SK-N-DZ (cell line): Measurements from ENCODE around the gene LRRTM4.
"Not testable (repeated sequence)": the region's sequence is repeated elsewhere in the genome, so short reads cannot be mapped to it uniquely, and the experiment has no call there.

ENCODE experiments used
- DNase-seq: peaks from one replicate; pipeline ENCODE4 v3.0.0-alpha.2; 2015; ENCODE audit warnings: low spot score

The LRRTM4 gene

GRCh38 chr2:76870011-76870410, 652.2 kb downstream of the LRRTM4 start:
- no peak for DNase-seq

DNA sequence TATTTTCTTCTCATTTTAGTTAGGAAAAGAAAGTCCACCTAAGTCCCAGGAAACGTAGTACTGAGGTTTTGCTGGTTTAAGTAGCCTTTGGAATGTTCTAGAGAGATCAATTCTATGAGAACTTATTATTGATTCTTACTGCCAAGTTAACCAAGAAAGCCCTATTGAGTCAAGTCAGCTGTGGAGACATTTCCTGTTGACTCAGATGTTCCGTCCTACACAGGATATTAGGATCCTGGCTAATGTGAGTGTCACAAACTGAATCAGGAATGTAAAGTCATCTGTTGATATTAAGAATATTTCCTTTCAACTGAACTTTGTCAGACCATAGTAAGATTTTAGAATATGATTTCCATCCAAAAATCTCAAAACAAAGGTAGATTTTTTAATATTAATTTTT, 654.3 kb downstream of the LRRTM4 start:
- no peak for DNase-seq

DNA sequence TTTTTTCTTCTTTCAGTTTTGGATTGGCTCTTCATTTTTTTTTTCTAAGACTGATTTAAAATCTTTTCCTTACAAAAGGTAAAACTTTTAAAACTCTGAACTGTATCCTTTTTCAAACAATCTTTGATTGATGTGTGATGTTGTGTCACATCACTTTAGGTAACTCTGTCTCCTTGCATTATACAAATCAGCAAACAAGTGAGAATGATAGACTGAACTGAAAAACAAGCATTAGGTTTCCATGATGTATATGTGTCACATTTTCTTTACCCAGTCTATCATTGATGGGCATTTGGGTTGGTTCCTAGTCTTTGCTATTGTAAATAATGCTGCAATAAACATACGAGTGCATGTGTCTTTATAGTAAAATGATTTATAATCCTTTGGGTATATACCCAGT, 655.7 kb downstream of the LRRTM4 start:
- DNase-seq = no peak

DNA sequence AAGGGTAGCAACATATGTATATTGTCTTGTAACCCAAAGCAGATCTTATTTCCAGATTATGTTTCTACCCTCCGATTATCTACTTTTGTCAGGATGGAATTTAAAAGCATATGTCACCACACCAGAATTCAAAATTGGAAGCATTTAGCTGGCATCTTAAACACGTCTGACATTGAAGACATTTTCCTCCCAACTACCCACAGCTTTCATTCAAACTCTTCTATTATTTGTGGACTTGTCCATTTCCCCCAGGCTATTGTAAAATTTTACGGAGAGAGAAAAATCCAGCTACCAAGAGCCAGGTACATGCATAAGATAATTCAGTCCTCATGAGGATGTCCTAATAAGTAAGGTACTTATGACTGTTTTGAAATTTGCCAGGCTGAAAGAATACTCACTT, 659.3 kb downstream of the LRRTM4 start:
- DNase-seq = no peak

GRCh38 chr2:76861708-76862107, 660.5 kb downstream of the LRRTM4 start:
- no peak for DNase-seq

GRCh38 chr2:76851000-76851399, 671.2 kb downstream of the LRRTM4 start:
- no peak for DNase-seq

- DNase-seq = no peak
These were observed 673.1 kb downstream of the LRRTM4 start for GRCh38 chr2:76849086-76849485.

DNA sequence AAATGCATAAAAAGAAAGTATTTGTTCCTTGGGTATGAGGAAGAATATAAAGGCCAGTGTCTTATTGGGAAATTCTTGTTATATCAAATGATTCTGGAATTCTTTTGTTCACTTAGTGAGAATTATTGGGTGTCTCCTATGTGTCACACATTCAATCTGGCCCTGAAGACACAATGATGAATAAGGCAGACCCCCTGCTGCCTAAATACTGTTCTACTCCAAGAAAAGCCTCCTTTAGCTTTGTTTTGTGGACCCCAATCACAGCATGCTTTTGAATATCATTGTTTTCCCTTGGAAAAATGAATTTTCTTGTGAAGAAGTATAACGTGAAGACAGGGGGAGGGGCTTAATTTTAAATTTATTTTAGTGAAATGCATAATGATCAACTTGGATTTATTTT, 682.4 kb downstream of the LRRTM4 start:
- DNase-seq = no peak

DNA sequence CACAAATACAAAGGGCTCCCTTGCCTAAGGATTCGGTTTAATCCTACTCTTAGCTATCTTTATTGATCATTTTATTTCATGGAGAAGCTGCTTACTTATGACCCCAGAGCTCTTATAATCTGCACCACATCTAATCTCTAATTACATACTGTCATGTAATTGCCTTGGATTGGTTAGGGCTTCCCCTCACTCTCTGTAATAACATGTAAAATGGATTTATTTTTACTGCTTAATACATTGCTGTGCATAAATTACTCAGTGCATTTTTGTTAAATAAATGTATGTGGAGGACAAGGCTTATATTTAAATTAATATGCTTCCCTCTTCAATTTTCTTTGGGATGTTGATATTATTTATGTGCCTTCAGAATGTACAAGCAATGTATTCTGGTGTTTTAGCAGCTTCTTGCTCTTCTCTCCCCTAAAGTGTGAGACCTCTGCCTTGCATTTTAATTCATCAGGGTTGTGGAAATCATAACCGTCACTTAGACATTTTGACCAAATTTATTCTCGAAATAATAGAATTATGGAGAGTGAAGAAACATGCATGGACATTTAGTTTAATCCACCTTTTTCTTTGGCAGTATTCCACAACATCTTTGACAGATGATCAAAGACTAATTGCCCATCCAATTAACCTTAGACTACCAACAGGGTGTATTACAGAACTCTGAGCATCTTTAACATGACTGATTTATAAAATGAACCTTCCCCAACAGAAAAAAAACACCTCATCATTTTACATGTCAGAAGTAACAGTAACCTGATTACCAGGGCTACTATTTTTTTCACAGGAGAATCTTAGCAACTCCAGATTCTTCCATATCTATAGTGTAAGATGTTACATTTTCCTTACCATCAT, 692.6 kb downstream of the LRRTM4 start:
- no peak for DNase-seq

GRCh38 chr2:76826691-76827090, 695.5 kb downstream of the LRRTM4 start:
- DNase-seq = no peak

GRCh38 chr2:76825140-76825970, 696.8 kb downstream of the LRRTM4 start:
- no peak for DNase-seq

DNA sequence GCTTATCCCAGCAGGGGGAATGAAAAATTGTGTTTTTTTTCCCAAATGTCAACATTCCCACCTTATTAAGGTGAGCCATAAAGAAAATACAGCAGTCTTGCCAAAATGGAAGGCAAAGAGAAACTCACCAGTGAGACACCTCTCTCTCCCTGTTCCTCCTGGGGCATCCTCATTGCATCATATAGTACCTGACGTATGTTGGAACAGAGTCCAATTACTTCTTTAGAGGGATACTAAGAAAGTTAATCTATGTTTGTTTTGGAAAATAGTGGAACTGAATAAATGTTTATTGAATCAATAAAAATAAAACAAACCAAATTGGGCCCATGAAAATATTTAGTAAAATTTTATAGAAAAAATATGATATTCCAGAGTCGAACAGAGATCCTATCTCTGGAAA, 700.4 kb downstream of the LRRTM4 start:
- DNase-seq = no peak

- DNase-seq = no peak
These were observed 709.1 kb downstream of the LRRTM4 start for GRCh38 chr2:76813084-76813483.

- DNase-seq = peak; percentile 18
These were observed 710.0 kb downstream of the LRRTM4 start for GRCh38 chr2:76812156-76812555.

GRCh38 chr2:76809136-76809535, 713.0 kb downstream of the LRRTM4 start:
- peak; percentile 53 for DNase-seq

DNA sequence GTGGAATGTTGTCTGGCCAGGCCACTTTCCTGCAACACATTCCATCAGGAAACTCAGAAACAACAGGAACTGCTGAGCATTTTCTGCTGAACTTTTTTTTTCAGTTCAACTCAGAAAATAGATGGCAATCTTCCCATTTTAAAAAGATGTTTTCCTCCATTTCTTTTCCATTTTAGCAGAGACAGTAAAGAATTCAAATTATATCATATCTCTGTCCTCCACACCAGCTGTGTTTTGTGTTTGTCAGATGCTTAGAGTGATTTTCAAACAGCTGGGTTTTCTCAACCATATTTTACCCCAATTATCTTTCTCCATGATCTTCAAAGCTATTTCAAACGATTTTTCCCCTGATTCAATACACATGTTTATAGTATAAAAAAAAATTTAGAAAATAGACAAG, 713.4 kb downstream of the LRRTM4 start:
- peak; percentile 77 for DNase-seq

GRCh38 chr2:76793647-76794334, 728.4 kb downstream of the LRRTM4 start:
- DNase-seq = peak; percentile 78

GRCh38 chr2:76781313-76781712, 740.9 kb downstream of the LRRTM4 start:
- not testable (repeated sequence) for DNase-seq

GRCh38 chr2:76763276-76763675, 758.9 kb downstream of the LRRTM4 start:
- DNase-seq = no peak

GRCh38 chr2:76760367-76760704, 761.8 kb downstream of the LRRTM4 start:
- DNase-seq = no peak

DNA sequence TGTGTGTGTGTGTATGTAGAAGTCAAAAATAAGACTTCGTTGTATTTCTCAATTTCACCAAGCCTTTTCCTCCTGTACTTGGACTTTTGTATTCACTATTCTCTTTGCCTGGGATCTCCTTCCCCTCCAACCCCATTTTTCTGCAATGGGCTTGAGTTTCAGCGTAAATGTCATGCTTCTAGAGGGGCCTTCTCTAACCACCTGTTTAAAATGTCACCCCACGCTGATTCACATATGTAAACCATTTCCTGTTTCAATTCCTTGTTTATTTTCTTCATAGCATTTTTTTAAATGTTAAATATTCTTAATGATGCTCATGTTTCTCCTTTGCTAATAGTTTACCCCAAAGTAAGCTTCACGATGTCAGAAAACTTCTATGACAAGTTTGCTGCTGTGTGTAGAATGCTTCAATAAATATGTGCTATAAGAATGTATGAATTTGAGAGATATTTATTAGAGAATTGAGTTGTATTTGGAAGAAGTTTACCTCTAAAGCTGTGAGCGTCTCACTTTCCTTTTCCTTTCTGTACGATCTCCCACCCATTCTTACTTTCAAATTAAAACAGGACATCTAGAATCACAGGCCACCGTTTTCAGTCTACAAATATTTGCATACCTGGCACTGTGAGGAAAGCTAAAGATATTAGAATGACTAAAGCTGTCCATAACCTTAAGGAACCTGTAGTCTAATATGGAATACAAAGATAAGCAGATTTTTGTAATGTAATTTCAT, 762.4 kb downstream of the LRRTM4 start:
- DNase-seq = no peak

GRCh38 chr2:76752506-76752905, 769.7 kb downstream of the LRRTM4 start:
- DNase-seq = no peak
